Testis (tissue), 2 donors: ENCODE results near the gene CD164.

Experiments
- CTCF ChIP-seq, 3 experiments: fragments of 450-650 bp in 2 of 3; fragments of 200-600 bp in 1 of 3; sonication (generic) in 1 of 3; IDR thresholded peaks; one replicate each; pipeline ENCODE4 v1.5.1; 2016 to 2019; ENCODE audit warnings: antibody characterized with exemption in 3 of 3, mild to moderate bottlenecking in 2 of 3, moderate library complexity in 1 of 3
- POLR2A ChIP-seq: fragments of 450-650 bp; IDR thresholded peaks from one replicate; pipeline ENCODE4 v1.6.1; 2017; ENCODE audit warnings: antibody characterized with exemption, mild to moderate bottlenecking, moderate library complexity

DNA sequence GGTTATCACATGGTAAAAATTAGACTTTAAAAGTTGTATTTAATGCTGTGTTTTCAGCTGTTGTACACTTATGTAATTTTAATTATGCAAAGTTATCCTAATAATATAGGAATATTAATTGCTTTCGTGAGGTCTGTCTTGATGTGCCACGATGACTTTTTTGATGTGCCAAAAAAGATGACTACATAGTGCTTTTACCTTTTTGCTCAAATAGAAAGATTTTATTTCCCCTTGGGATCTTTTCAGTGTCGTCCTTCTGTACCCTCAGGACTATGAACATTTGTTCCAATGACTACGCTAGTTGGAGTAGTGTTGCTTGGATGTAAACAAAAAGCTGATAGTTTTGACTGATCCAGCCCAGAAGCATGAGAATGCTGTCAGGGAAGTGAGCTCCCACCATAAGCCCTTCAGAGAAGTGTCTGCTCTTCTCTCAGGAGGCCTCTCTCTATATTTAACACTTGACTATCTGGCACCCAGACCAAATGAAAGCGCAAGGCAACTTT lies 1.2 kb upstream of the CD164 start:
- TF ChIP-seq CTCF (IDR thresholded peaks at IDR 0.05) (peak in 1 of 3 experiments; percentile 6), POLR2A (no peak)
